ENCODE results near the gene NAV1. TPM values are rescaled to one million over a fixed set of nuclear protein-coding genes. Genes with fewer than 3 reads are reported as not detected.

NAV1 gene
- total and polyA plus RNA-seq, 9 of the 15 experiments (the other 6 are each of a cell fraction or from before 2014, with no cell fraction given): 0.91 to 16.8 (median 3.2) TPM

DNA sequence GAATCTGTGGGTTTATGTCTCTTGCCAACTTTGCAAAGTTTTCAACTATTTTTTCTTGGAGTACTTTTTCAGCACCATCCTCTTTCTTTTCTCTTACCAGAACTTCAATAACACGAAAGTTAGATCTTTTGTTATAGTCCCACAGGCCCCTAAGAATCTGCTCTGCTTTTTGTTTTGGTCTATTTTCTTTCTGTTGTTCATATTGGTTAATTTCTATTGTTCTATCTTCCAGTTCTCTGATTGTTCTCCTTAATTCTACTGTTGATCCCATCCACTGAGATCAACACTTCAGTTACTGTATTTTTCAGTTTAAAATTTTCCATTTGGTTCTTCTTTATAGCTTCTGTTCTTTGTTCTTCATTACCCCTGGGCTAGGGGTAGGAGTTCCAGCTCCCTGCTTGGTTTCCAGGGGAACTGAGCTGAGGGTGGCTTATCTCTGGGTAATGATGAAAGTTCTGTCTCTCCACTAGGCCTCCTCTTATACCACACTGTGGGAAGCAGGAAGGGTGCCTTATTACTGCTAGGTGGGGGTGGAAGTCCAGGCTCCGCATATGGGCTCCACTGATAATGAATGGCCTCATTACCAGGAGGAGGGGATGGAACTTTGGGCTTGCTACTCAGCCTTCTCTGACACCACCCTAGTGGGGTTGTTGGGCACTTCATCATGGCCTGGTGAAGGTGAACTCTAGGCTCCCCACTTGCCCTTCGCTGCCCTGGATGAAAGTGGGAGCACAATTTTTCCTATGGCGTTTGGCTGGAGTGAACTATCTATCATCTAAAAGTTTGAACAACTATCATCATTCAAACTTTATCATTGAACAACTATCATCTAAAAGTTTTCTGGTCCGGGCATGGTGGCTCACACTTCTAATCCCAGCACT lies 39.3 kb downstream of the NAV1 start:
- Histone ChIP-seq H3K79me2 (ENCODE audit: control insufficient read depth, insufficient read depth, low read length) (no peaks in the 10 kb centered on the region), H3K9ac (ENCODE audit: insufficient read depth in 1 of 2, low read depth in 2 of 2, low read length in 2 of 2) (peak overlapping the region in 1 of 2 experiments; percentile 55; a peak in 2 of 4 replicates), H3K4me1 (replicated peaks in 1 of 2; ENCODE audit: control insufficient read depth in 2 of 2, insufficient read depth in 2 of 2, low read length in 2 of 2) (peaks cover 42 to 66% of the 10 kb centered on the region in 2 experiments), H3K4me3 (no peak overlapping the region), H3K9me1 (ENCODE audit: control insufficient read depth, insufficient read depth, low read length) (no peaks in the 10 kb centered on the region), H3K27me3 (ENCODE audit: control insufficient read depth in 2 of 2, insufficient read depth in 2 of 2, low read length in 2 of 2) (no peaks in the 10 kb centered on the region), H3K4me2 (ENCODE audit: insufficient read depth, low read length) (peak overlapping the region; percentile 60), H2AFZ (ENCODE audit: low read depth, low read length) (peak overlapping the region; percentile 66), H3K9me3 (replicated peaks; ENCODE audit: control insufficient read depth, insufficient read depth, low read depth, low read length) (no peaks in the 10 kb centered on the region), H3K36me3 (ENCODE audit: control insufficient read depth, insufficient read depth, low read length) (no peaks in the 10 kb centered on the region), H3K27ac (ENCODE audit: extremely low read depth, low read depth, low read length) (peak overlapping the region; percentile 70), H4K20me1 (replicated peaks; ENCODE audit: control insufficient read depth, insufficient read depth, low read length) (no peaks in the 10 kb centered on the region)
- POLR2A ChIA-PET: interaction anchor here (1.0 to 1.7 kb wide), 4 partner anchors 11 to 131 kb away, joined by 4 read pairs; no protein-coding TSS in a partner anchor
- CTCF ChIA-PET (ENCODE audit: low intra/inter-chr PET ratio): no interaction called here
- BruUV-seq (replicated peaks): TSS peak; percentile 89
- in situ Hi-C loops (cut with MboI): no loop called here
- FAIRE-seq (peak; percentile 99), DNase-seq (ENCODE audit: extremely low read depth in 1 of 4, low spot score in 3 of 4) (peak; percentile 97 to 99 (median 98)), ATAC-seq (peak; percentile 92)
- 7% methylated on average over 5 of the region's 5 CpGs for WGBS (ENCODE audit: insufficient coverage, low coverage, missing lambda C conversion rate)
- intact Hi-C loops (cut with micrococcal nuclease): loop anchor here (1.0 to 2.0 kb wide), 5 partner anchors 11 to 126 kb away; no protein-coding TSS in a partner anchor
- TF ChIP-seq, protein P1, sequence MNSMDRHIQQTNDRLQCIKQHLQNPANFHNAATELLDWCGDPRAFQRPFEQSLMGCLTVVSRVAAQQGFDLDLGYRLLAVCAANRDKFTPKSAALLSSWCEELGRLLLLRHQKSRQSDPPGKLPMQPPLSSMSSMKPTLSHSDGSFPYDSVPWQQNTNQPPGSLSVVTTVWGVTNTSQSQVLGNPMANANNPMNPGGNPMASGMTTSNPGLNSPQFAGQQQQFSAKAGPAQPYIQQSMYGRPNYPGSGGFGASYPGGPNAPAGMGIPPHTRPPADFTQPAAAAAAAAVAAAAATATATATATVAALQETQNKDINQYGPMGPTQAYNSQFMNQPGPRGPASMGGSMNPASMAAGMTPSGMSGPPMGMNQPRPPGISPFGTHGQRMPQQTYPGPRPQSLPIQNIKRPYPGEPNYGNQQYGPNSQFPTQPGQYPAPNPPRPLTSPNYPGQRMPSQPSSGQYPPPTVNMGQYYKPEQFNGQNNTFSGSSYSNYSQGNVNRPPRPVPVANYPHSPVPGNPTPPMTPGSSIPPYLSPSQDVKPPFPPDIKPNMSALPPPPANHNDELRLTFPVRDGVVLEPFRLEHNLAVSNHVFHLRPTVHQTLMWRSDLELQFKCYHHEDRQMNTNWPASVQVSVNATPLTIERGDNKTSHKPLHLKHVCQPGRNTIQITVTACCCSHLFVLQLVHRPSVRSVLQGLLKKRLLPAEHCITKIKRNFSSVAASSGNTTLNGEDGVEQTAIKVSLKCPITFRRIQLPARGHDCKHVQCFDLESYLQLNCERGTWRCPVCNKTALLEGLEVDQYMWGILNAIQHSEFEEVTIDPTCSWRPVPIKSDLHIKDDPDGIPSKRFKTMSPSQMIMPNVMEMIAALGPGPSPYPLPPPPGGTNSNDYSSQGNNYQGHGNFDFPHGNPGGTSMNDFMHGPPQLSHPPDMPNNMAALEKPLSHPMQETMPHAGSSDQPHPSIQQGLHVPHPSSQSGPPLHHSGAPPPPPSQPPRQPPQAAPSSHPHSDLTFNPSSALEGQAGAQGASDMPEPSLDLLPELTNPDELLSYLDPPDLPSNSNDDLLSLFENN (IDR thresholded peaks at IDR 0.05; ENCODE audit: low read depth in 2 of 2, low read length in 2 of 2): peak in 1 of 2 experiments; percentile 97; a peak in 2 of 4 replicates
- TF ChIP-seq TAF7 (tag; IDR thresholded peaks at IDR 0.05) (no peak), SMARCA4 (IDR thresholded peaks at IDR 0.05) (peak; percentile 96), CREB1 (IDR thresholded peaks at IDR 0.05) (peak; percentile 59), CREB1 (CRISPR knock-in tag; IDR thresholded peaks at IDR 0.05) (peak; percentile 48; the same call in 1 of the 2 replicates), GATAD2B (IDR thresholded peaks at IDR 0.05; ENCODE audit: borderline replicate concordance) (peak; percentile 84), SMARCB1 (IDR thresholded peaks at IDR 0.05; ENCODE audit: insufficient read length, low read depth) (no peak), SETDB1 (IDR thresholded peaks at IDR 0.05; ENCODE audit: low read length) (no peak), ELF1 (tag; IDR thresholded peaks at IDR 0.05) (0 out of 2 replicates have a peak, but pooled peaks have one; percentile 45), SMARCC2 (IDR thresholded peaks at IDR 0.05; ENCODE audit: low read depth) (peak; percentile 93), STAT5A (IDR thresholded peaks at IDR 0.05; ENCODE audit: borderline replicate concordance, low read length) (peak; percentile 91), NRF1 (conservative IDR thresholded peaks at IDR 0.05 in 1 of 2, IDR thresholded peaks at IDR 0.05 in 1 of 2) (peak; percentile 14 to 36; a peak in 1 of 4 replicates), ZC3H11A (IDR thresholded peaks at IDR 0.05; ENCODE audit: low read depth, low read length) (peak; percentile 65; the same call in 1 of the 2 replicates), E2F1 (CRISPR knock-in tag; IDR thresholded peaks at IDR 0.05) (no peak), HCFC1 (IDR thresholded peaks at IDR 0.05; ENCODE audit: low read depth, low read length) (peak; percentile 49; the same call in 1 of the 2 replicates)
- TF ChIP-seq, protein P2, sequence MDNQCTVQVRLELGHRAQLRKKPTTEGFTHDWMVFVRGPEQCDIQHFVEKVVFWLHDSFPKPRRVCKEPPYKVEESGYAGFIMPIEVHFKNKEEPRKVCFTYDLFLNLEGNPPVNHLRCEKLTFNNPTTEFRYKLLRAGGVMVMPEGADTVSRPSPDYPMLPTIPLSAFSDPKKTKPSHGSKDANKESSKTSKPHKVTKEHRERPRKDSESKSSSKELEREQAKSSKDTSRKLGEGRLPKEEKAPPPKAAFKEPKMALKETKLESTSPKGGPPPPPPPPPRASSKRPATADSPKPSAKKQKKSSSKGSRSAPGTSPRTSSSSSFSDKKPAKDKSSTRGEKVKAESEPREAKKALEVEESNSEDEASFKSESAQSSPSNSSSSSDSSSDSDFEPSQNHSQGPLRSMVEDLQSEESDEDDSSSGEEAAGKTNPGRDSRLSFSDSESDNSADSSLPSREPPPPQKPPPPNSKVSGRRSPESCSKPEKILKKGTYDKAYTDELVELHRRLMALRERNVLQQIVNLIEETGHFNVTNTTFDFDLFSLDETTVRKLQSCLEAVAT (IDR thresholded peaks at IDR 0.05): peak in 1 of 2 experiments; percentile 45; a peak in 3 of 4 replicates

Measured in K562 (cell line).